GM18526 (cell line): ENCODE results near the gene THEM5.

Experiments used
- POLR2A ChIP-seq: IDR thresholded peaks from 3 replicates; pipeline ENCODE4 v1.6.1; 2011; ENCODE audit not compliant: insufficient read length; ENCODE audit errors: extremely low read depth

THEM5 gene

GRCh38 chr1:151801310-151801820 lies 52.1 kb downstream of the THEM5 start:
- no peak for TF ChIP-seq POLR2A

- no peak for TF ChIP-seq POLR2A
Measured at GRCh38 chr1:151800830-151801229, 52.7 kb downstream of the THEM5 start.

GRCh38 chr1:151799179-151800022 lies 54.1 kb downstream of the THEM5 start:
- no peak for TF ChIP-seq POLR2A

- no peak for TF ChIP-seq POLR2A
Measured at GRCh38 chr1:151798571-151798970, 54.9 kb downstream of the THEM5 start.
